ENCODE measurements around the gene HRH2. TPM values are rescaled to one million over a fixed set of nuclear protein-coding genes. Genes with fewer than 3 reads are reported as not detected.

Gene HRH2
- total RNA-seq, 2 donors from 2014 or later, result 8.0 to 18.9 TPM

DNA sequence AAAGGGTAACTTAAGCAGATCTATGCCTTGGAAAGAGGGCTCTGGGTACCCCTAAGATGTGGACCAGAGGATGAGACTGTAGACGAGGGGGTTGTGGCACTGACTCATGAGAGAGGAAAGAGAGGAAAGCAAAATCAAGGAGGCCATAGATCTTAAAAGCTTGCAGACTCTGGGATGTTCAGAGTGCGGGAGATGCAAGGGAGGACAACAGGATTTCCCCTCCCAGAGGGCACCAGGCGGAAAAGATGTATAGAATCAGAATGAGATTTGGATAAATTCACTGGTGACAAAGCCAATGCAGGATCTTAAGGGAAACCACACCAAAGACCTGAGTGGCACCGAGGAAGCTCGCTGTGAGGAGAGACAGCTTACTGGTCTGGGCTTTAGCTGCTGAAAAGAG lies 27.1 kb downstream of the HRH2 start:
- H3K36me3 ChIP-seq, result peaks cover 9% of the 10 kb centered on the region
- no peak for DNase-seq (ENCODE audit: low spot score)
- H3K9me3 ChIP-seq, result no peaks in the 10 kb centered on the region
- H3K27ac ChIP-seq, result peak overlapping the region in 1 of 2 donors; percentile 91
- no peak overlapping the region for H3K4me3 ChIP-seq
- TF ChIP-seq, protein P1, sequence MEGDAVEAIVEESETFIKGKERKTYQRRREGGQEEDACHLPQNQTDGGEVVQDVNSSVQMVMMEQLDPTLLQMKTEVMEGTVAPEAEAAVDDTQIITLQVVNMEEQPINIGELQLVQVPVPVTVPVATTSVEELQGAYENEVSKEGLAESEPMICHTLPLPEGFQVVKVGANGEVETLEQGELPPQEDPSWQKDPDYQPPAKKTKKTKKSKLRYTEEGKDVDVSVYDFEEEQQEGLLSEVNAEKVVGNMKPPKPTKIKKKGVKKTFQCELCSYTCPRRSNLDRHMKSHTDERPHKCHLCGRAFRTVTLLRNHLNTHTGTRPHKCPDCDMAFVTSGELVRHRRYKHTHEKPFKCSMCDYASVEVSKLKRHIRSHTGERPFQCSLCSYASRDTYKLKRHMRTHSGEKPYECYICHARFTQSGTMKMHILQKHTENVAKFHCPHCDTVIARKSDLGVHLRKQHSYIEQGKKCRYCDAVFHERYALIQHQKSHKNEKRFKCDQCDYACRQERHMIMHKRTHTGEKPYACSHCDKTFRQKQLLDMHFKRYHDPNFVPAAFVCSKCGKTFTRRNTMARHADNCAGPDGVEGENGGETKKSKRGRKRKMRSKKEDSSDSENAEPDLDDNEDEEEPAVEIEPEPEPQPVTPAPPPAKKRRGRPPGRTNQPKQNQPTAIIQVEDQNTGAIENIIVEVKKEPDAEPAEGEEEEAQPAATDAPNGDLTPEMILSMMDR (IDR thresholded peaks at IDR 0.05), result no peak
- peaks cover 0 to 66% of the 10 kb centered on the region in 2 donors for H3K4me1 ChIP-seq
- H3K27me3 ChIP-seq, result no peaks in the 10 kb centered on the region

DNA sequence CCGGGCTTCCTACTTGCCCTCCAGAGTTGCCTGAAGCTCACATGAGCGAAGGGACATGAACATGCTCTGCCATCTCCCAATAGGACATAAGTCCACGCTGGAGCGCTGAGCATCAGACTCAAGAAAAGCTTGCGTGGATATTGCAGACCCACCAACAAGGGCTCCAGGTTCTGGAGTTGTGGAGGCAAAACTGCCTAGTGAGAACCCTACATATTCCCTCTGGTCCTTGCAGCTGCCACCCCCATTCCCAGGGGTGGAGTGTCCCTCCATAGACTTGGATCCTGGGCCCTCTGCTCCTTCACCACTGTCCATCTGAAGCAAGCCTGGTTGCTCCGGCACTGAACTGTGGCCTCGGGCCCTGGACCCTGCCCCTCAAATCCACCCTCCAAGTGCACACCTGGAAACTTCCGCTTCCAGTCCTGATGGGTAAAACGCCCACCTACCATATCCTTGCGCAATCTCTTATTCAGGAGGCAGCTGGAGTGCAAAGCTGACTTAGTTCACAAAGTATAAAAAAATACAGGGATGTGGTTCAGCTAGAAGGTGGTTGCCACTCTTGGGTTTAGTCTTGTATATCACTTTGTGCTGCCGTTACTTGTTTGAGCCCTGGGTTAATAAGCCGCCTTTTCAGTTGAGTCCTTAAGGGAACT lies 28.0 kb downstream of the HRH2 start:
- no peak for DNase-seq (ENCODE audit: low spot score)
- peaks cover 9% of the 10 kb centered on the region for H3K36me3 ChIP-seq
- H3K27ac ChIP-seq, result peak overlapping the region; percentile 75 to 91

DNA sequence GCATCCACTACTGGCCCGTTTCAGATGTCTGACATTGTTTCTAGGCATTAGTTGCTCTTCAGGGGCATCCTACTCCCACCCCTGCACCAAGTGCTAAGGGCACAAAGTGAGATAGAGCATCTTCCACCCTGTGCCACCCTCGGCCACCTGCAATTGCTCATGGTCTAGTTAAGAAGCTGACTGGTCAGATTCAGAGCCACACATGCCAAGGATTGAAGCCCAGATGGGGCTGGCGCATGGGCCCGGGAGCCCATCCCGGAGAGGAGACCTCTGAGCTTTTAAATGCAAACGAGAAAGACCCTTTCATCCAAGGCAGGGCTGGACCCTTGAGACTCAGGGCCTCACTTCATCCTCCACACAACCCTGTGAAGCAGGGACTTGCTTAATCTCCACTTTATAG lies 28.5 kb downstream of the HRH2 start:
- Histone ChIP-seq H3K27me3 (no peaks in the 10 kb centered on the region), H3K4me3 (no peak overlapping the region), H3K27ac (peak overlapping the region; percentile 75 to 91), H3K36me3 (peaks cover 9% of the 10 kb centered on the region), H3K4me1 (peaks cover 0 to 56% of the 10 kb centered on the region in 2 donors), H3K9me3 (no peaks in the 10 kb centered on the region)
- DNase-seq (ENCODE audit: low spot score), result no peak
- TF ChIP-seq, protein P1 (IDR thresholded peaks at IDR 0.05), result no peak

More for the DNA sequence above, 28.0 kb downstream of the HRH2 start:
- TF ChIP-seq, protein P1 (IDR thresholded peaks at IDR 0.05), result no peak
- Histone ChIP-seq H3K4me3 (no peak overlapping the region), H3K4me1 (peaks cover 0 to 60% of the 10 kb centered on the region in 2 donors), H3K27me3 (no peaks in the 10 kb centered on the region), H3K9me3 (no peaks in the 10 kb centered on the region)

DNA sequence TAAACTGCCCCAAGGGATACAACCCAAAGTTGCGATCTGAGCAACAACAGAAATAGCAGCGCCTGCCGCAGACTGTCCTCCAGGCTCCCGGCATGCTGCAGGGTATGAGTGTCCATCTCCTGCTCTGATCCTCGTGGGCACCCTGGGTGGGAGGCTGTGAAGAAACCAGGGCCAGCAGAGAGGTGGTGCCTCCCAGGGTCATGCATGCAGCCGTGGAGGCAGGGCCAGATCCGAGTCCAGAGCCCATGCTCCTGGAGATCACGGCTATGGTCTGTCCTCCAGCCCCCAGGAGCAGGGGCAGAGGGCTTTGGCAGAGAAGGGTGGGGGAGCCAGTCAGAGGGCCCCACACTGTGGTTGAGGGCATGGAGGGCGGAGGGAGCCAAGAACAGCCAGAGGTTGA lies 29.0 kb downstream of the HRH2 start:
- H3K36me3 ChIP-seq, result peaks cover 9% of the 10 kb centered on the region
- H3K4me1 ChIP-seq, result peaks cover 0 to 52% of the 10 kb centered on the region in 2 donors
- H3K4me3 ChIP-seq, result no peak overlapping the region
- no peaks in the 10 kb centered on the region for H3K9me3 ChIP-seq
- peak overlapping the region; percentile 75 to 91 for H3K27ac ChIP-seq
- no peak for DNase-seq (ENCODE audit: low spot score)
- no peaks in the 10 kb centered on the region for H3K27me3 ChIP-seq
- TF ChIP-seq, protein P1 (IDR thresholded peaks at IDR 0.05), result no peak

DNA sequence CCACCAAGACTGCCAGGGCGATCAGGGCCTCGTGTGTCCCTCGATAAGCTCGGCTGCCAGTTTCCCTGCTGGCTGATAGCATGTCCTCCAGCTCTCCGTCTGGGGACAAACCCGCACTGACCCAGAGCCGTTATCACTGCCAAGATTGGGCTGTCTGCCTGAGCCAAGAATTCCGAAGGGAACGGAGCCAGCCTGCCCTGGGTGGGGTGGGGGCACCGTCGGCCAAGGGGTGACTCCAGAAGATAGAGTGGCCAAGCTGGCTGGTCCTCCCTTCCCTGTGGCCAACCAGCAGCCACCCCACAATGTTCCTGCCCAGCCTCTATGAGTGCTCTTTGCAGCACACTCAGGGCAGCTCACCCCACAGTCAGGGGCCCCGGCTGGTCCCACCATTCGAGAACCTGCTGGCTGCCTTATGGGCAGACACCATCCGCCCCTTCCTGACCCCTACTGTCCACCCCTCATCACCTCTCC lies 29.4 kb downstream of the HRH2 start:
- Histone ChIP-seq H3K27me3 (no peaks in the 10 kb centered on the region), H3K9me3 (no peaks in the 10 kb centered on the region), H3K4me3 (no peak overlapping the region), H3K4me1 (peaks cover 0 to 48% of the 10 kb centered on the region in 2 donors), H3K27ac (peak overlapping the region; percentile 75 to 91), H3K36me3 (peaks cover 9% of the 10 kb centered on the region)
- TF ChIP-seq, protein P1 (IDR thresholded peaks at IDR 0.05), result no peak
- no peak for DNase-seq (ENCODE audit: low spot score)
